ENCODE measurements around the gene LRSAM1.

Gene LRSAM1

DNA sequence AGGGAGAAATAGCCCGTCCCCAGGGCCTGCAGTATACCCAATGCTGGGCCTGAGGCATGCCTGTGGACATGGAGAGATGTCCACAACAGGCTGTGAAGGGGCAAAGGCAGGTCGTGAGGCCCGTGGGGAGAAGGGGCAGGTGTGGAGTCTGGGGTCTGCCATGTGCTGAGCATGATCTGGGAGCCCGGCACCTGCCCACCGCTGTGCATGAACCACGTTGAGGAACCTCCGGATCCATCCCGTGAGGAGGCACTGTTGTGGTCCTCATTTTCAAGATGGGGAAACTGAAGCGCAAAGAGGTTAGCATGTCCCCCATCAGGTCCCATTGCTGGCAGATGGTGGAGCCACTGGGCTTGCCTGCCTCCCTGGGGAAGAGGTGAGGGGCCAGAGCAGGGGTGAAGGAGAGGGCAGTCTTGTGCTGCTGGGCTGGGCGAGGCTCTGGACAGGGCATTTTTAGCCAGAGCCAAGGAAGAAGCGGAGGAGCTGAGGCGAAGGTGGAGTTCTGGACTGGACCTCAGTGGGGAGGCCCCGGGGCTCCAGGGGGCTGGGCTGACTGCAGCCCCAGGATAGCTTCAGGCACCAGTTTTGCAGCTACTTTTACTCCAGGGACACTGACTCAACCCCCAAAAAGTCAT, 46.5 kb downstream of the LRSAM1 start:
- Mint-ChIP-seq H3K9me3 (no peaks in the 10 kb centered on the region), H3K27me3 (ENCODE audit: low read depth, poor library complexity) (no peaks in the 10 kb centered on the region), H3K36me3 (ENCODE audit: low read depth) (no peaks in the 10 kb centered on the region), H3K4me1 (peaks cover 7% of the 10 kb centered on the region), H3K27ac (no peak overlapping the region), H3K4me3 (no peak overlapping the region)
- TF ChIP-seq, protein P1, sequence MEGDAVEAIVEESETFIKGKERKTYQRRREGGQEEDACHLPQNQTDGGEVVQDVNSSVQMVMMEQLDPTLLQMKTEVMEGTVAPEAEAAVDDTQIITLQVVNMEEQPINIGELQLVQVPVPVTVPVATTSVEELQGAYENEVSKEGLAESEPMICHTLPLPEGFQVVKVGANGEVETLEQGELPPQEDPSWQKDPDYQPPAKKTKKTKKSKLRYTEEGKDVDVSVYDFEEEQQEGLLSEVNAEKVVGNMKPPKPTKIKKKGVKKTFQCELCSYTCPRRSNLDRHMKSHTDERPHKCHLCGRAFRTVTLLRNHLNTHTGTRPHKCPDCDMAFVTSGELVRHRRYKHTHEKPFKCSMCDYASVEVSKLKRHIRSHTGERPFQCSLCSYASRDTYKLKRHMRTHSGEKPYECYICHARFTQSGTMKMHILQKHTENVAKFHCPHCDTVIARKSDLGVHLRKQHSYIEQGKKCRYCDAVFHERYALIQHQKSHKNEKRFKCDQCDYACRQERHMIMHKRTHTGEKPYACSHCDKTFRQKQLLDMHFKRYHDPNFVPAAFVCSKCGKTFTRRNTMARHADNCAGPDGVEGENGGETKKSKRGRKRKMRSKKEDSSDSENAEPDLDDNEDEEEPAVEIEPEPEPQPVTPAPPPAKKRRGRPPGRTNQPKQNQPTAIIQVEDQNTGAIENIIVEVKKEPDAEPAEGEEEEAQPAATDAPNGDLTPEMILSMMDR (IDR thresholded peaks at IDR 0.05) = no peak
- DNase-seq = no peak

DNA sequence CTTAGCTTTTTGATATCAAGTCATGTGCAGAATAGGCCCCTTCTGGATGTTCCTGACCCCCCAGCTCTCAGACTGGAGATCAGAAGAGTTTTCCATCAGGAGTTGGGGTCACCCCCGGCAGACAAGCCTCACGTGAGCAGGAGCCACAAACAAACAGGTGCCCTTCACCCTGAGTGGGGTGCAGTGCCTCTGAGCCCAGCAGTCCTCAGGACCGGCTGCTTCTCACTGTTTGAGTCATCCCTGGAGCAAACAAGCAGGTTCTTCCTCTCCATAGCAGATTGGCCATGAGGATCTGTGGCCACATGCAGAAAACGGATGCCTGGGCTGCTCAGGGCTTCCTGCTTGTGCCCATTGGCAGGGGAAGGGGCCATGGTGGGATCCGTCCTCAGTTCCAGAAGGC, 47.0 kb downstream of the LRSAM1 start:
- TF ChIP-seq, protein P1 (IDR thresholded peaks at IDR 0.05) = no peak
- peaks cover 4% of the 10 kb centered on the region for H3K4me1 Mint-ChIP-seq
- H3K36me3 Mint-ChIP-seq (ENCODE audit: low read depth) = no peaks in the 10 kb centered on the region
- no peak overlapping the region for H3K27ac Mint-ChIP-seq
- H3K9me3 Mint-ChIP-seq = no peaks in the 10 kb centered on the region
- H3K4me3 Mint-ChIP-seq = no peak overlapping the region
- H3K27me3 Mint-ChIP-seq (ENCODE audit: low read depth, poor library complexity) = no peaks in the 10 kb centered on the region
- DNase-seq = no peak

DNA sequence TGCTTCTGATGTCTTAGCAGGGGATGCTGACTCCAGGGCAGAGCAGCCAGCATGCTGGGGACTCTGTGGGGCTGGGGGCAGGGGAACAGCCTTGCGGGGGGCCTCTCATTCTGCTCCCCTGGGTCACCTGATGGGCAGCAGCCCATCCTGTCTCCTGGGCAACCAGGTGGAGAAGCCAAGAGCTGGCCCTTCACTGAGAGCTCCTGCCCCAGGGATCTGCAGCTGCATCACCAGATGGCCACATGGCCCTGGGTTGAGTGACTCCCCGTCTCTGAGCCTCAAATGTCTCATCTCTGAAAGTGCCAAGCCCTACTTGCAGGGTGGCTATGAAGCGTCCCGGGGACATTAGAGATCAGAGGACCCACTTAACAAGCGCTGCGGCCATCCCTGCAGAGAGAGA, 49.1 kb downstream of the LRSAM1 start:
- TF ChIP-seq, protein P1 (IDR thresholded peaks at IDR 0.05) = no peak
- no peak overlapping the region for H3K27ac Mint-ChIP-seq
- no peaks in the 10 kb centered on the region for H3K36me3 Mint-ChIP-seq (ENCODE audit: low read depth)
- H3K4me1 Mint-ChIP-seq = no peaks in the 10 kb centered on the region
- DNase-seq = no peak
- no peaks in the 10 kb centered on the region for H3K27me3 Mint-ChIP-seq (ENCODE audit: low read depth, poor library complexity)
- H3K4me3 Mint-ChIP-seq = no peak overlapping the region
- no peaks in the 10 kb centered on the region for H3K9me3 Mint-ChIP-seq

DNA sequence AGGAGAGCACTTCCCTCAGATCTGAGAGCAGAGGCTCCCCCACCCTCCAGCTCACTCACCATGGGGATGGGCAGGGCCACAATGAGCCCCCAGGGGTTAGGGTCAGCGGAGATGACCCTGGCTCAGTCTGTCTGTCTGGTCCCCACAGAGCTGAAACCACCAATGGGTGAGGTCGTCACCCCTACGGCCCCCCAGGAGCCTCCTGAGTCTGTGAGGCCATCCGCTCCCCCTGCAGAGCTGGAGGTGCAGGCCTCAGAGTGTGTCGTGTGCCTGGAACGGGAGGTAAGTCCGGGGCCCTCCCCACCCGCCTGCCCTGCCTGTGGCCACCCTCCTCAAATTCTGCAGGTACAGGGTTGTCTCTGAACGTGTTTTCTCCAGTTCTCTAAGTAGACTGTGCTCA, 49.6 kb downstream of the LRSAM1 start:
- TF ChIP-seq, protein P1 (IDR thresholded peaks at IDR 0.05) = no peak
- H3K27me3 Mint-ChIP-seq (ENCODE audit: low read depth, poor library complexity) = no peaks in the 10 kb centered on the region
- H3K4me3 Mint-ChIP-seq = no peak overlapping the region
- DNase-seq = no peak
- no peaks in the 10 kb centered on the region for H3K4me1 Mint-ChIP-seq
- no peak overlapping the region for H3K27ac Mint-ChIP-seq
- H3K36me3 Mint-ChIP-seq (ENCODE audit: low read depth) = no peaks in the 10 kb centered on the region
- H3K9me3 Mint-ChIP-seq = no peaks in the 10 kb centered on the region

DNA sequence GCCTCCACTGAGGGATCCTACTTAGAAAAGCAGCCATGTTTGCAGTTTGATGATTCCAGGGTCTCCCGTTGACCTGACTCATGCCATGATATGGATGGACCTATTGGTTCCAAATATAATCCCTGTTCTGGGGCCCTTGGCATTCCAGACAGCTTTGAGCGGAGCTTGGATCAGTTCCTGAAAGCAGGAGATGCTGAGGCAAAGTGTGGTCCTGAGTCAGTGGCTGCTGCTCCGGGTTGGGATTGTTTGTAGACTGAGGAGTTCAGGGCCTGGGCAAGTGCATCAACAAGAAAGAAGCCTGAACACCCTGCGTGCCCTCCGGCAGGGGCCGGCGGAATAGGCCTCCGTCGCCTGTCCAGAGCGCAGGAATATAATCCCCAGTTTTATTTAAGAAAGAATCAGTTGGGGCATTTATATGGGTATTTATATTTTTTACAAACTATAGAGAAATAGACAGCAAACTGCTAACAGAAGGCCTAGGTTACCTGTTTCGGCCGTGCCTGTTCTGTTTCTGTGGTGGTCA, 50.6 kb downstream of the LRSAM1 start:
- Mint-ChIP-seq H3K4me1 (no peaks in the 10 kb centered on the region), H3K27me3 (ENCODE audit: low read depth, poor library complexity) (no peaks in the 10 kb centered on the region), H3K4me3 (no peak overlapping the region), H3K9me3 (no peaks in the 10 kb centered on the region), H3K36me3 (ENCODE audit: low read depth) (no peaks in the 10 kb centered on the region), H3K27ac (peak overlapping the region; percentile 29)
- TF ChIP-seq, protein P1 (IDR thresholded peaks at IDR 0.05) = no peak
- DNase-seq = no peak
